ENCODE data around the gene PICALM. TPM values are rescaled to one million over a fixed set of nuclear protein-coding genes. Genes with fewer than 3 reads are reported as not detected.

Gene PICALM
- total RNA-seq, 2 donors from 2014 or later: 166 to 286 TPM

DNA sequence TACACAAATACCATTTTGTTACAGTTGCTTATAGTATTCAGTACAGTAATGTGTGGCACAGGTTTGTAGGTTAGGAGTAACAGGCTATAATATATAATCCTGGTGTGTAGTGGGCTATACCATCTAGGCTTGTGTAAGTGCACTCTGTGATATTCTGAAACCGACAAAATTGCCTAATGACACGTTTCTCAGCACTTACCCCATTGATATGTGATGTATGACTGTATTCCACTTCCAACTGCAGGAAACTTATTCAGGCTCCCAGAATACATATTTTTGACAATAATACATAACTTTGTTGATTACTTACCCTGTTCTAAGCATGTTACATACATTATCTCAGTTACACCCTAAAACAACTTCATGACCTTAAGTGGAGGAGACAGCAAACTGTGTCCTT lies 5.1 kb upstream of the PICALM start:
- Histone ChIP-seq H3K4me3 (no peak overlapping the region), H3K36me3 (no peaks in the 10 kb centered on the region), H3K4me1 (peaks cover 0 to 16% of the 10 kb centered on the region in 2 donors), H3K27ac (no peak overlapping the region), H3K9me3 (no peaks in the 10 kb centered on the region), H3K27me3 (no peaks in the 10 kb centered on the region)
- TF ChIP-seq, protein P1, sequence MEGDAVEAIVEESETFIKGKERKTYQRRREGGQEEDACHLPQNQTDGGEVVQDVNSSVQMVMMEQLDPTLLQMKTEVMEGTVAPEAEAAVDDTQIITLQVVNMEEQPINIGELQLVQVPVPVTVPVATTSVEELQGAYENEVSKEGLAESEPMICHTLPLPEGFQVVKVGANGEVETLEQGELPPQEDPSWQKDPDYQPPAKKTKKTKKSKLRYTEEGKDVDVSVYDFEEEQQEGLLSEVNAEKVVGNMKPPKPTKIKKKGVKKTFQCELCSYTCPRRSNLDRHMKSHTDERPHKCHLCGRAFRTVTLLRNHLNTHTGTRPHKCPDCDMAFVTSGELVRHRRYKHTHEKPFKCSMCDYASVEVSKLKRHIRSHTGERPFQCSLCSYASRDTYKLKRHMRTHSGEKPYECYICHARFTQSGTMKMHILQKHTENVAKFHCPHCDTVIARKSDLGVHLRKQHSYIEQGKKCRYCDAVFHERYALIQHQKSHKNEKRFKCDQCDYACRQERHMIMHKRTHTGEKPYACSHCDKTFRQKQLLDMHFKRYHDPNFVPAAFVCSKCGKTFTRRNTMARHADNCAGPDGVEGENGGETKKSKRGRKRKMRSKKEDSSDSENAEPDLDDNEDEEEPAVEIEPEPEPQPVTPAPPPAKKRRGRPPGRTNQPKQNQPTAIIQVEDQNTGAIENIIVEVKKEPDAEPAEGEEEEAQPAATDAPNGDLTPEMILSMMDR (IDR thresholded peaks at IDR 0.05): no peak
- no peak for DNase-seq (ENCODE audit: low spot score)

DNA sequence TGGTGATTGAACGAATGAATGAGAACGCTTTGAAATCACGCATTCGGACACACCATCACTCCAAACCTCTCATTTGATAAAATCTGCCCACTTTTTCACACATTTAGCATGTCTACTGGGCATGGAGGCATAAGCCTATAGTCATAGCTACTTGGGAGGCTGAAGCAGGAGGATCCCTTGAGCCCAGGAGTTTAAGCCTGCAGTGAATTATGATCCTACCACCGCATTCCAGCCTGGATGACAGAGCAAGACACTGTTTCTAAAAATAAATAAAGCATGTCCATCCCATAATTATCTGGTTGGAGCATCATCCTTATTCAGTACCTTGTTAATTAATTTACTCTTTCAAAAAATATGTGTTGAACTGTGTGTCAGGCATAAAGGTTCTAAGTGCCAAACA lies 3.3 kb upstream of the PICALM start:
- Histone ChIP-seq H3K27me3 (no peaks in the 10 kb centered on the region), H3K36me3 (no peaks in the 10 kb centered on the region), H3K9me3 (no peaks in the 10 kb centered on the region), H3K4me1 (peaks cover 0 to 16% of the 10 kb centered on the region in 2 donors), H3K27ac (peak overlapping the region in 1 of 2 donors; percentile 21), H3K4me3 (no peak overlapping the region)
- TF ChIP-seq, protein P1 (IDR thresholded peaks at IDR 0.05): no peak
- DNase-seq (ENCODE audit: low spot score): no peak

DNA sequence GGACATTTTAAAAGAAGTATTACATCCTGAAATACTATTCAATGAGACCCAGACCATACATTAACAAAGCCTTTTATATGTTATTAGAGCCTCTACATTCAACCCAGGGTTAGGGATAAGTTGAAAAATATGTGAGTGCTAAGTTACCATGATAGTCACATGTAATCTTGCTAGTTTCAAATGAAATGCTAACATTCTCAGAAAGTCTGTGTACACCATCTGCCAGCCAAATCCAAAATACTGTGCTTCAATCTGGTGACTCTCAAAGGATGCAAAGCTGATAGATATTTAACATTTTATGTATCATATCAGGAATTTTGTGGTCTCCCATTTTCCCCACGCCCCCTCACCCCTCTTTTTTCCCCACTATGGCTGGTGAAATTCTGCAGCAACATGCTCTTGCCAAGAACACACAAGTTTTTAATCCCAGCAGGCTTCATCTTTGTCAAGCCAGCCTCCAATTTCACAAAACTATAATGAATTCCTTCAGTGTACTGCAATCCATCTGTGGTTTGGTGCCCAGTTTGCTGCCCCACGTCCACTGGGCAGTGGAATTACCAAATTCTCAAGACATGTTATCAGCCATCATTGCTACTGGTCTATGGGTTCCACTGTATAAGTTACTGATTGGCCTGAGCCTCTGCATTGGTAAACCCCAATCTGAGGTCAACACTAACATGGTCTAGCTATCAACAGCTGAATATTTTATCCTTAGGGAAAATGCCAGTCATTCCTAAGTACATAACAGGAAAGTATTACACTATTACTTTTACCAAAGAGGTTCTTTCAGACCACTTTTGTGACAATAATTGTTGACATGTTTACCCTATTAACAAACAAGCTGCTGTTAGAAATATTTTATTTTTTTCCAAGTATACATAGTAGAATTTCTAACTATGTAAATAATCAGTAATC lies 1.5 kb upstream of the PICALM start:
- Histone ChIP-seq H3K4me3 (no peak overlapping the region), H3K27ac (peak overlapping the region; percentile 96), H3K9me3 (no peaks in the 10 kb centered on the region), H3K27me3 (no peaks in the 10 kb centered on the region), H3K4me1 (peaks cover 0 to 25% of the 10 kb centered on the region in 2 donors), H3K36me3 (no peaks in the 10 kb centered on the region)
- no peak for DNase-seq (ENCODE audit: low spot score)
- TF ChIP-seq, protein P1 (IDR thresholded peaks at IDR 0.05): no peak

DNA sequence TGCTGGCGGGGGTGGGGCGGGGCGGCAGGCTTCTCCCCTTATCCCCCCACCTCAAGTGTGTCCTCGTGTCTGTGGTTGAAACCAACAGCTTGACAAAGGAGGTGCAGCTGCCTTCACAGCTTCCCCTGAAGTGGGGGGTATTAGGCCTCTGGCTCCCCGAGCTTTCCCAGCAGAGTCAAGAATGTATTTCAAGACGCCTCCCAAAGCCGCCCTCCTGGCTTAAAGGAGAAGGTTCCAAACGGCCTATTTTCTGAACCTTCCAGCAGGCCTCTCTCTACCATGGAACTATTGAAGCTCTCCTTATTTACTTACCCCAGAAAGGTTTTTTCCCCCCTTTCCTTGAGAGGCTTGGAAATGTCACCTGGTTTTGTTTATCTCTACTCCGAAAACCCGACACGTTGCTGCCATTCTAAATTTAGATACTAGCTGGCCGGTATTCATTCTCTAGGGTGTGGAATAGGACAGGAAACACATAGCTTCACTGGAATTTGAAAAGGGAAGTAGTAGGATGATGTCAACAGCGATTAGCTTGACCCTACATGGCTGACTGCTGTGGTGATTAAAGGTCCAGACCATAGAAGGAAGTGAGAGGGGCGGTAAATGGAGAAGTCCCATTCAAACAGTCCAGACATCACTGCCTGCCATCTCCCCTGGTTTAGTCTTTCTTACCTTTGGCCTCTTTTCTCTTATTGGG lies 671 bp upstream of the PICALM start:
- TF ChIP-seq, protein P1 (IDR thresholded peaks at IDR 0.05): no peak
- peak overlapping the region; percentile 27 to 95 for H3K4me3 ChIP-seq
- H3K27ac ChIP-seq: peak overlapping the region; percentile 96
- DNase-seq (ENCODE audit: low spot score): peak; percentile 69
- no peaks in the 10 kb centered on the region for H3K9me3 ChIP-seq
- no peaks in the 10 kb centered on the region for H3K36me3 ChIP-seq
- no peaks in the 10 kb centered on the region for H3K27me3 ChIP-seq
- peaks cover 0 to 33% of the 10 kb centered on the region in 2 donors for H3K4me1 ChIP-seq

DNA sequence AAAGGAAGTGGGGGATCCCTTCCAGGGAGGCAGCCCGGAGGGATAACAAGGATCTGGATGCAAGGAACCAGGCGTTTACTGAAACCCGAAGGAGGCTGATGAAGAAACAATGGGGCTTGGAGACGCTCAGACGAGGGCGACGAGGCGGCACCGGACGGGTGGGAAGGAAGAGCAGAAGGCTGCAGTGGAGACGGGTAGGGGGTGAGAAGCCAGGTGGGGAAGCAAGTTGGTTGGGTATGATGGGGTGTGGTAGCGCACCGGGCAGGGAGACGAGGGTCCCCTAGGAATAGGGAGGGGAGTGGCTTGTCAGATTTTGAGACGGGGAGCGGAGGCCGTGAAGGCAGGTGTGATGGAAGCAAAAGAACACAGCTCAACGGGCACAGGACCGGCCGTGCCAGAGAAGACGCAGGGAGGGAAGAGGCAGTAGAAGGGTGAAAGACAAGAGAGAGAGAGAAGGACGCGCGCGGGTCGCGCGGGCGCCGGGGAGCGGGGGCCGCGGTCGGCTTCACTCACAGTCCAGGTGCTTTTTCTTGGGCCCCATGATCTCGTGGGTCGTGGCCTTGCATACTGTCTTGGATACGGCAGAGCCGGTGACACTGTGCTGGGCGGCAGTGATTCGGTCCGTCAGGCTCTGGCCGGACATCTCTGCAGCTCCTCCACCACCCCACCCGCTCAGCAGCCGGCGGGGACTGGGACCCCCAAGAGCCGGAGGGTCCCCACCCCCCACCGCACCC lies 579 bp downstream of the PICALM start:
- H3K27me3 ChIP-seq: no peaks in the 10 kb centered on the region
- H3K27ac ChIP-seq: peak overlapping the region; percentile 96
- H3K4me3 ChIP-seq: peak overlapping the region; percentile 76 to 95
- no peak for DNase-seq (ENCODE audit: low spot score)
- peaks cover 0 to 46% of the 10 kb centered on the region in 2 donors for H3K4me1 ChIP-seq
- TF ChIP-seq, protein P1 (IDR thresholded peaks at IDR 0.05): no peak
- no peaks in the 10 kb centered on the region for H3K36me3 ChIP-seq
- no peaks in the 10 kb centered on the region for H3K9me3 ChIP-seq

Data from right atrium auricular region (tissue), 2 donors.